GM20431 (cell line): Measurements from ENCODE around the gene TRIM62.

Experiments
- in situ Hi-C: fragments of 300-500 bp; cut with MseI, MboI; formaldehyde crosslinking; loops from one replicate; pipeline ENCODE4 v1.15.0; 2020; ENCODE audit warnings: low sequenced_read_pairs; ENCODE audit not compliant: unreplicated experiment

TRIM62 gene

DNA sequence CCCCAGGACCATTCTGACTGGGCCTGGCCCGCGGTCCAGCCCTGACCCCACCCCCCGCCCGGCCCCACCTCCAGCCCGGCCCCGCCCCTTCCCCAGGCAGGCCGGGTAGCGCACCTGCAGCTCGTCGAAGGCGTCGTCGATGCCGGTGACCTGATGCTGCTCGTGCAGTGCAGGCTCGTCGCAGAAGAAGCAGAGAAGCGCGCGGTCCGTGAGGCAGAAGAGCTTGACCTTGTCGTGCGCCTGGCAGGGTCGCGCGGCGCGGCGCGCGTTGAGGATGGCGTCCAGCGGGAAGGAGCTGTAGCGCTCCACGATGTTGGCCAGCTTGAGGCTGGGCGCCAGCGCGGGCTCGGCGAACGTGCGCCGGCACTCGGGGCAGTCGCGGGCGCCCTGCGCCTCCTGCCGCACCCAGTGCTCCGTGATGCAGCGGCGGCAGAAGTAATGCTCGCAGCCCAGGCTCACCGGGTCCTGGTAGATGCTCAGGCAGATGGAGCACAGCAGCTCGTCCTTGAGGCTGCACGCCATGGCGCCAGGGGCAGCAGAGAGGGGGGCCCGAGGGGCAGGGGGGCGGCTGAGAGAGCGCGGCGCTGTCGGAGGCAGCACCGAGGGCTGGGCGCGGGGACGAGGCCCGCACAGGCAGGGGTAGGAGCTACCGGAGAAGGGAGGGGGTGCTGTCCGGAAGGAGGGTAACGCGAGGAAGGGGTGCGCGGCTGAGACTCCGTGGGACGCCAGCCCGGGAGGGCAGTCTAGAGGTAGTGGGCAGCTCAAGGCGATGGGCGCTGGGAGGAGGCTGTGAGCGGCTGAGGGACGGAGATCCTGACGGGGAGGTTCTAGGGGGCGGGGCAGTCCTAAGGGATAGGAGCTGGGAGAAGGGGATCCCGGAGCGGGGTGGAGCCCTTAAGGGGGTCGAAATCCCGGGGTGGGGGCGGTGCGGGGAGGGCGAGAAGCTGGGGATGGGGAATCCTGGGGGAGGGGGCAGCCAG lies 642 bp downstream of the TRIM62 start:
- in situ Hi-C loops = no loop called here

GRCh38 chr1:33180226-33180910 lies 1.5 kb downstream of the TRIM62 start:
- in situ Hi-C loops = no loop called here

- in situ Hi-C loops = no loop called here
Measured at GRCh38 chr1:33178836-33179439, 2.9 kb downstream of the TRIM62 start.

GRCh38 chr1:33177996-33178540 lies 3.8 kb downstream of the TRIM62 start:
- in situ Hi-C loops = no loop called here

GRCh38 chr1:33176887-33177286 lies 5.0 kb downstream of the TRIM62 start:
- in situ Hi-C loops = no loop called here

DNA sequence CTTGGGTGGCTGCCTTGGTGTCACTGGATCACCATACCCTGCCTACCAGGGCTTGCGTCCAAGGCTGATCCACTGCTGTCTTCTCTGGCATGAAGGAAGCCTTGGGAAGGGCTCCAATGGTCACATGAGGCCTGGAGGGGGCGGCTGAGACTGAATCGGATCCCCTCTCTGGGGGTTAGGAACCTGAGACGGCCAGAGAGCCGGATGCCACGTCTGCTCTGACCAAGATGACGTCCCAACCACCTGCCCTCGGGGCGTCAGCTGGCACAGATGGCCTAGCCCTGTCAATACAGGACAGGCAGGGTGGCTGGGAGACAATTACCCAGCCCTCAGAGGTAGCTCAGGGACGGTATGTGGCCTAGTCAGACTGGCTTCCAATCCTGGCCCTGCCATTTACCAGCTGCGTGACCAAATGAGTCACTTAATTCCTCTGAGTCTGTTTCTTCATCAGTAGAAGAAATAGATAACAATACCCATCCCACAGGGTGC lies 5.4 kb downstream of the TRIM62 start:
- in situ Hi-C loops = no loop called here

DNA sequence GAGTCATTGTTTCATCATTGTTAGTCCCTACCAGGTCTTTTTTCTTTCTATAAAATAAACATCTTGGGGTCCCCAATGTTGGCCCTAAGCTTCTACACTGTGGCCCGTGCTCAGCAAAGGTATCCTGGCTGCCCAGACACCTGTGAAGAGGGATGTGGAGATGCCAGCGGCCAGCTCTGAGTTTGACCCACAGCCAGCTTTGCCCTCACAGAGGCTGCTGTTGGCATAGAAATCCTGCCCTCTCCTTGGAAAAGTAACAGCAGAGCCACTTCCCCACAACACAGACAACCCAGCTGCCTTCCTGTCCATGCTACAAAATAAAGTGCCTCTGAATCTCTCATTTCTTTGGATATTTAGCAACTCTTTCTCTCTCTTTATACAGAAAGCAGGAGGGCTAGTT lies 6.0 kb downstream of the TRIM62 start:
- in situ Hi-C loops = no loop called here

GRCh38 chr1:33173091-33173490 lies 8.8 kb downstream of the TRIM62 start:
- in situ Hi-C loops = no loop called here

GRCh38 chr1:33171977-33172813 lies 9.6 kb downstream of the TRIM62 start:
- in situ Hi-C loops = no loop called here

- in situ Hi-C loops = no loop called here
Measured at GRCh38 chr1:33170351-33171274, 11.2 kb downstream of the TRIM62 start.

DNA sequence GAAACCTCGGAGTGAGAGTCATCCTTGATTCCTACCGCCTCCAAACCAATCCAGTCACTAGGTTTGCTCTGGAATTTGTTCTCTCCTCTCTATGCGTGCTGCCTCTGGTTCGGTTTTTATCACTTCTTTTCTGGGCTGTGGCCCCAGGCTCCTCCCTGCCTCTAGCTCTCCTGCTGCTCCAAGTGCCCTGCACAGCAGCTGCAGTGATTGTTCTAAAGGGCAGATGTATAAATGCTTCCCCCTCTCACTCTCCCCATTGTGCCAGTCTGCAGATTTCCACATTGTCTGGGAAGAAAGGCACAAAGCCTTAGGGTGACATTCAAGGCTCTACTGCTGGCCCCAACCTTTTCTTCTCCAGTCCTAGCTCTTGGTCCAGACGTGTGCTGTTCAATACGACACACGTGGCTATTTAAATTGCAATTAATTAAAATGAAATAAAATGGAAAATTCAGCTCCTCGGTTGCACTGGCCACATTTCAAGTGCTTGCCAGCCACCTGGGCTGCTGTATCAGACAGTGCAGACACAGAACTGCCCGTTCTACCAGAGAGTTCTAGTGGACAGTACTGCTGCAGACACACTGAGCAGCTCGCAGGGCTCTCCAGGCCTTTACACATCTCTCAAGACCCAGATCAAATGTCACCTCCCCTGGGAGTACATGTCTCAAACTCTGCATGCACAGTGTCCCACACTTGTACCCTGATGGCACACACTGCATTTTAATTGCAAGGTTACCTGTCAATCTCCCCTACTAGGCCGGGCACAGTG lies 12.4 kb downstream of the TRIM62 start:
- in situ Hi-C loops = no loop called here

DNA sequence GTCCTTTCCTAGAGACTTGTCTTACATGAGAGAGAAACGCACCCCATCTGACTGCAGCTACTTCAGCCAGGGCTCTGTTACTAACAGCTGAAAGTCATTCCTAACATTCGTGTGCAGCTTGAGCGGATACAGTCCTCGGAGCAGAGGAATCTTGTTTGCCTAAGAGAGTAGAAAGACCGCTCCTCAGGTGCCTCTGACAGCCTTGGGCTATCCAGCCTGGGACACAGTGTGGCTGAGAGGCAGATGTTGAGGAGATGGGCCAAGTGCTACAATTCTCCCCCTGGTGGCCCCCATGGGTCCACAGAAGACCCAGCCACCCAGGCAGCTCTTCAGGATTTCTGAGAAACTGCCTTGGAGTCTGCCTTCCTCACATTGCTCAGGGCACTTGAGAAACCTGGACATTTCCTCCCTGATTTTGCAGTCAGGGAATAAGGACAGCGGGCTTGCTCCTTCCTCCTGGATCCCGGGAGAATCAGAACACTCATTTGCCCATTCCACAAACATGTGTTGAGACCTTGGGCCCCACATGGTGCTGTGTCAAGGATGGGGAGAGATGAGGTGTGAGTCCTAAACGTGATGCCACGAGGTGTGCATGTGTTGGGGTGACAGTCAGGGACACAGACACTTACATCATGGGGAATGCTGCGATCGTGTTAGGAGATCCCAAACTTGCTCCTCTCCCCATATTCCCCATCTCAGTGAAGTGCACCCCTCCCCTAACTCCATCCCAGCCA lies 13.1 kb downstream of the TRIM62 start:
- in situ Hi-C loops = no loop called here

DNA sequence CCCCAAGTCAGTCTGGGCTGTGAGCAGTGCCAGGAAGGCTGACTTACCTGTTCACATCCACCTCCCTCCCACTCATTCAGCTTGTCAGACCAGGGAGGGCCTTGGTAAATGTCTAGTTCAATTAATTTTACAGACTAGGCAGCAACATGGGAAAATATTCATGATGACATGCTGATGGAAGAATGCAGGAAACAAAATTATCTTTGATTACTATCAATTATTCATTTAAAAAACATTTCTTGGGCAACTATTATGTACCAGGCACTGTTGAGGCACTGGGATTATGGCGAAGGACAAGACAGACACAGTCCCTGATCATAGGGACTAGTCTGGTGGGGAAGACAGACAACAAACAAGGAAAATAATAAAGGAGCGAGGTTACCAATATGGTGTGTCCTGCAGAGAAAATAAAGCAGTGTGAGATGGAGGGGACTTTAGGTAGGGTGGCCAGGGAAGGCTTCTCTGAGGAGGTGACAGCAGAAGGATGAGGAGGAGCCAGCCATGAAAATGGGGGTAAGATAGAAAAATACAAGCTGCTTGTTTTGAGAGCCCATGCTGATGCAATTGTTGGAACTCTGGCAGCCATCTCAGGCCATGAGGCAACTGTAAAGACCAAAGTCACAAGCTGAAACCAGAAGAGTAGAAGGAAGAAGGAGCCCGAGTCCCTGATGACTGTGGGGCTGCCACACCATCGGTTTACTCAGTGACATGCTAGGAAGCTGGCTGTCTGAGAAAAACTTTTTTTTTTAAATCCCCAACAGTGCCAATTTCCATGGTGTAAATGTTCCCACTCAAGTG lies 14.0 kb downstream of the TRIM62 start:
- in situ Hi-C loops = no loop called here

GRCh38 chr1:33165809-33166208 lies 16.0 kb downstream of the TRIM62 start:
- in situ Hi-C loops = no loop called here

- in situ Hi-C loops = no loop called here
Measured at GRCh38 chr1:33165209-33165608, 16.6 kb downstream of the TRIM62 start.
